PC-3 (cell line): ENCODE measurements around the gene VSIG10.

Experiments
- EZH2 ChIP-seq: fragments of 300-600 bp; sonication (generic); IDR thresholded peaks from one replicate; pipeline ENCODE4 v1.6.1; 2017; ENCODE audit warnings: antibody characterized with exemption, mild to moderate bottlenecking, low read length; ENCODE audit not compliant: unreplicated experiment
- TF ChIP-seq, protein P1 (sequence below): fragments of 300-600 bp; sonication (generic); conservative IDR thresholded peaks from 2 replicates; pipeline ENCODE4 v1.5.1; 2017; ENCODE audit warnings: antibody characterized with exemption, low read depth, mild to moderate bottlenecking, low read length

GRCh38 chr12:118126119-118126757 is 22.4 kb upstream of the VSIG10 start:
- TF ChIP-seq, protein P1, sequence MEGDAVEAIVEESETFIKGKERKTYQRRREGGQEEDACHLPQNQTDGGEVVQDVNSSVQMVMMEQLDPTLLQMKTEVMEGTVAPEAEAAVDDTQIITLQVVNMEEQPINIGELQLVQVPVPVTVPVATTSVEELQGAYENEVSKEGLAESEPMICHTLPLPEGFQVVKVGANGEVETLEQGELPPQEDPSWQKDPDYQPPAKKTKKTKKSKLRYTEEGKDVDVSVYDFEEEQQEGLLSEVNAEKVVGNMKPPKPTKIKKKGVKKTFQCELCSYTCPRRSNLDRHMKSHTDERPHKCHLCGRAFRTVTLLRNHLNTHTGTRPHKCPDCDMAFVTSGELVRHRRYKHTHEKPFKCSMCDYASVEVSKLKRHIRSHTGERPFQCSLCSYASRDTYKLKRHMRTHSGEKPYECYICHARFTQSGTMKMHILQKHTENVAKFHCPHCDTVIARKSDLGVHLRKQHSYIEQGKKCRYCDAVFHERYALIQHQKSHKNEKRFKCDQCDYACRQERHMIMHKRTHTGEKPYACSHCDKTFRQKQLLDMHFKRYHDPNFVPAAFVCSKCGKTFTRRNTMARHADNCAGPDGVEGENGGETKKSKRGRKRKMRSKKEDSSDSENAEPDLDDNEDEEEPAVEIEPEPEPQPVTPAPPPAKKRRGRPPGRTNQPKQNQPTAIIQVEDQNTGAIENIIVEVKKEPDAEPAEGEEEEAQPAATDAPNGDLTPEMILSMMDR, result no peak
- TF ChIP-seq EZH2, result no peak
